Activated T-cell treated with anti-CD3 and anti-CD28 coated beads for 1 hour (primary cell): ENCODE results near the gene SYTL2.

ENCODE experiments used
- DNase-seq: peaks from one replicate; pipeline ENCODE4 v3.0.0-alpha.2; 2020; ENCODE audit warnings: low read depth

SYTL2 gene

DNA sequence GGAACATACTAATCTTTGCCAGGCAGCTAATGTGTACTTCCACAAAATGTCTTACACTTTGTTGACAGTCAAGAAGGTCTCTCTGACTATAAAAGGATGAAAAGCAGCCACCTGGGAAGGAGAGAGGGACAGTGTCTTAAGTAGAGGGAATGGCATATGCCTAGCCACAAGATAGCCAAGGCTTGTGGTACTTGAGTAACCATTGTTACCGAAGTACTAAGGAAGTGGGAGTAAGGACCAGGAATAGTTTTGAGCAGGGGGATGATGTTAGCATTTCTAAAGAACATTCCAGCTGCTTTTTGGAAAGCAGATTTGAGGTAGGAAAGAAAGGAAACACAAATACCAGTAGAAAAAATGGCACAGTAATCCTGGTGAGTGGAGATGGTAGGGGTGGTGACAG is 159.8 kb downstream of the SYTL2 start:
- no peak for DNase-seq

DNA sequence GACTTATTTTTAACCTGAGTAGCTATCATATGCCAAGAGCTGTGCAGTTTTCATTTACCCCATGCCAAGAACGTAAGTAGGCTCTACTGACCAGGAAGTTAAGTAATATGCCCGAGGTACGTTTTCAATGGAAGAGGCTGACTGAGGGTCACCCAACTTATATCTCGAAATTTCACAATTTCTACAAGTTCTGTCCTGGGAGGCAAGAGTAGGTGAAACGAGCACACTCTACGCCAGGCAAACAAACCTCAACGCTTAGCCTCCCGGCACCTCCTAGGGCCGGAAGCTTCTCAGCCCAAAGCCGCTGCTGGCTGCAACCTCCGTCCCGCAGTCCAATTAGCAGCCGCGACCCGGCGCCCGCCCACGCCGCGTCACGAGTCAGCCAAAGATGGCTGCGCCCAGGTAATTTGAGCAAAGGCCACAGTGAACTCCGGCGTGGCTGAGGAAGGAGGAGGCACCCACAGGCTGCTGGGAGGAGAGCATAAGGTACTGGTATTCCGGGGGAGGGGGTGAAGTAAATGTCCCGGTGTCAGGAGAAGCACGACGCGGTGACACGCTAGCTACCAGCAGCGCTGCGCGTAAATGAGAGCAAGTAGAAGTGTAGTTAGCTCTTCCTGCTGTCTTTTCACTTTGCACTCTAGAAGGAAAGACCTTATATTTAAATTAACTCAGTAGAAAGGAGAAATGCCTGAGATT is 163.2 kb downstream of the SYTL2 start, which contains the start of gene TMEM126A:
Gene TMEM126A (plus strand): TSS at position 364 of the 696 bp plus-strand sequence. CDS start 2,289 bp downstream, outside the sequence.
- DNase-seq: peak; percentile 84

DNA sequence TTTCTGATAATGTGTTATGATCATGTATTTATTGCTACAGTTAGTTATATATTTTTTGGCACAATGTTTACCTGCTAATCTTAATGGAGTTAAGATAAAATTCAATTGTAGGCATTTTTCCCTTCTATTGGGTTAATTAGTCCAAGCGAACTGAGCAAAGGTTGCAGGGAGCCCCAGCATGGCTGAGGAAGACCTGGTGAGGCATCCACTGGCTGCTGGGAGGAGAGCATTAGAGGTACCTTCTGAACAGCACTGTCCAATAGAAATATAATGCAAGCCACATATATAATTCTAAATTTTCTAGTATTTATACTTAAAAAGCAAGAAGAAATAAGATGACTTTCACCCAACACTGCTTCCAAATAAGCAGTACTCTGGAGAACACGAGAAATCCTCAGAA is 163.9 kb downstream of the SYTL2 start:
- DNase-seq: no peak
